NOMO-1 (cell line): Measurements from ENCODE around the gene PYGO2.
"Not testable (repeated sequence)": the region's sequence is repeated elsewhere in the genome, so short reads cannot be mapped to it uniquely, and the experiment has no call there.

Experiments
- DNase-seq, 2 experiments: peaks; one replicate each; lab custom pipeline; 2025; ENCODE audit not compliant: unreplicated experiment in 2 of 2; lab: John Stamatoyannopoulos, UW

The PYGO2 gene

GRCh38 chr1:155000726-155001424 lies 39.3 kb upstream of the PYGO2 start:
- DNase-seq = peak; percentile 82 to 87

DNA sequence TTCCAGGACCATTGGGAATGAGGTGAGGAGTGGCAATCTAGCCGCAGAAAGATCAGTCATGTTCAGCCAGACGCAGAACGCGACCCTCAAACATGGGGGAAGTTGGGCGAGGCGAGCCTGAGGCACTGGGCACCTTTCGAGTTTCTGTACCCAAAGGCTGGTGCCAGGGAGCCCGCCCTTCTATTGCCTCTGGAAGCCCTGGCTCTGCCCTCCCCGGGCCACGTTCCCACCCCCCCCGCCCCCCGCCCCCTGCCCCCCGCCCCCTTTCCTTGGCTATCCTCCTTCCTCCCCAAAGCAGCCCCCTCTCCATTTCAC lies 38.8 kb upstream of the PYGO2 start:
- DNase-seq = no peak

DNA sequence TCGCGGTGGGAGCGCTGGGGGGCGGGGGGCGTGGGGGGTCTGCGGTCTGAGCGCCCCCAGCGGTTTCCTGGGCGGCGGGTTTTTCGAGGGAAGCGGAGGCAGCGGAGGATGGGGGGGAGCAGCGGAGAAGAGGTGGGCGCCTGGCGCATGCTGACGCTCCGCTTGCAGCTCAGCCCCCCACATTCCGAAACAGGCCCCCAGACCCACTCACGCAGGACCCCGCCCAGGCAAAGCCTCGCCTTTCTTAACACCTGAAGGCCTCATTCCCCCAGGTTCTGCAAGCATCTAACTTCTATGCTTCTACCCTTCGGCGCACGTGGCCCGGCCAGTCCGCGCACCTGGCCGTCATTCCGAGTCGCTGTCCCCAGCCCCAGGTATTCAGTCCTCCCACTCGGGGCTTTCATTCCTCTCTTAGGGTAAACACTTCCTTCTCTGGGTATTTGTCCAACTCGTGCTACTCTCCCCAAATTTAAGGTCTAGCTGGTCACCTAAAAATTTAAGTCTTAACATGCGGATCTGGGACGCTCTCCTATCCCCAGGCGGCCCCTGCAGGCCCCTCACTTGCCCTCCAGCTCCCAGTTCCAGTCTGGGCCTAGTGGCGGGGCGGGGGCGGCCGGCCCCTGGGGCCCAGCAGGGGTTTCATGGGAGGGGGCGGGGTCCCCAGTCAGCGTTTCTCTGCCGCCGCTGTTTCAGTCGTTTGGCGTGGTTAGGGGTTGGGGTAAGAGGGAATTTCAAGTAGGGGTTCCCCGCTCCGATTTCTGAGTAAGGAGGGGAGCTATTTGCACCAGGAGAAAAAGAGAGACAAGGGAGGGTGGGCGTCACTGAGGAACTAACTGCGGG lies 38.2 kb upstream of the PYGO2 start:
- DNase-seq = peak in 1 of 2 experiments; percentile 26

- DNase-seq = peak; percentile 50 to 60
These were observed 37.4 kb upstream of the PYGO2 start for GRCh38 chr1:154998818-154999570.

- no peak for DNase-seq
These were observed 36.7 kb upstream of the PYGO2 start for GRCh38 chr1:154998201-154998780.

DNA sequence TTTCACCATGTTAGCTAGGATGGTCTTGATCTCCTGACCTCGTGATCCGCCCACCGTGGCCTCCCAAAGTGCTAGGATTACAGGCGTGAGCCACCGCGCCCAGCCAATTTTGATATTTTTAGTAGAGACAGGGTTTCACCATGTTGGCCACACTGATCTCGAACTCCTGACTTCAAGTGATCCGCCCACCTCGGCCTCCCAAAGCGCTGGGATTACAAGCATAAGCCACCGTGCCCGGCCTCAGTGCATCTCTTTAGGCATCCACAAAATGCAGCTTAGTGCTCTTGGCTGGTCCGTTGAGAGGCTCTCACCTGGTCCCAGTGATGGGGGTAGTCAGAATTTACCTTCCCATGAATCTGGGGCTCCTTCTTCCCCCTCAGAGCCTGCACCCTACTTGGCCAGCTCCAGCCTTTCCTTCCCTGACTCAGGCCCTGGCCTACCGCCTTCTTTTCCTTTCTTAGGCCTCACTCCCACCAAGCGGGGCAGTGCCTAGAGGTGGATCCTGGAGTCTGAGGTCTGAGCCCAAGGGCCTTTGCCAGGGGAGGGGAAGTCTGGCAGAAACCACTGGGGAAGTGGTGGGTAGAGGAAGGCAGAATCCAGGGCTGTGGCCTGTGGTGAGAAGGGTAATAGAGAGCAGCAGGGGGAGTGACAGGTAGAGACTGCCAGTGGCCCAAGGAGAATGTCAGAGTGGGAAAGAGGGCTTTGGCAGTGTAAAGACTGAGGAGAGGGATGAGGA lies 35.6 kb upstream of the PYGO2 start:
- DNase-seq = peak; percentile 37 to 41

GRCh38 chr1:154995301-154995983 lies 33.9 kb upstream of the PYGO2 start:
- DNase-seq = peak in 1 of 2 experiments; percentile 20

DNA sequence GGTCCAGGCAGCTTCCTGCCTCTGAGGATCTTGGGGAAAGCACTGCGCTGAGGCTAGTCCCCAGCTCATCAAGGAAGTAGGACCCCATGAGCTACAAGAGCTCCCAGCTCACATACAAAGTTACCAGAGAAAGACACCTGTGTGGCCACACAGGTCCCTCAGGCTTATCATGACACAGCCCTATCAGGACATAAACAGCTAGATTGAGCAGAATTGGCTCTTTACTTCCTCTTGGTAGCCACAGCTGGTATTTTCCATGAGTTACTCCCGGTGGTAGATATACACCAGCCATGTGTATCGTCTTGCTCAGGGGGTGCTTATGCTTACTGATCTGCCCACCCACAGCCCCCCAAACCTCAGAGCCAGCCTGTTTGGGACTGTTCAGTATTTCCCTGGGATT lies 33.0 kb upstream of the PYGO2 start:
- DNase-seq = no peak

DNA sequence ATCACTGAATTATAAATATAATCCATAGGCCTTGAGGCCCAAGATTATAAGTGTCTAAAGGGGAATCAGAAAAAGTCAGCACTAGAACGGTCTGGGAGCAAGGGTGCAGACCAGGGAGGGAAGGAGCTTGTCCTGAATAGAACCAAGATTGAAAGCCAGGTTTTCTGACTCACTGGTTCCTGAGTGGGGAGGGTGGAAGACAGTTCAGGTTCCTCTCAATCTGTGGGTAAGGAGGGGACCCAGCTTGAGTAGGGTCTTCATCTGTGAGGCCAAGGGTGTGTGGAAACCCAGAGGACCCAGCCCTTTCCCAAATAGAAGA lies 32.6 kb upstream of the PYGO2 start:
- no peak for DNase-seq

GRCh38 chr1:154993572-154994268 lies 32.1 kb upstream of the PYGO2 start, which contains the start of gene LENEP:
Gene LENEP (plus strand): TSS chr1:154993586. CDS start chr1:154993608, 22 bp downstream.
- no peak for DNase-seq

GRCh38 chr1:154992721-154993571 lies 31.4 kb upstream of the PYGO2 start:
- DNase-seq = no peak

DNA sequence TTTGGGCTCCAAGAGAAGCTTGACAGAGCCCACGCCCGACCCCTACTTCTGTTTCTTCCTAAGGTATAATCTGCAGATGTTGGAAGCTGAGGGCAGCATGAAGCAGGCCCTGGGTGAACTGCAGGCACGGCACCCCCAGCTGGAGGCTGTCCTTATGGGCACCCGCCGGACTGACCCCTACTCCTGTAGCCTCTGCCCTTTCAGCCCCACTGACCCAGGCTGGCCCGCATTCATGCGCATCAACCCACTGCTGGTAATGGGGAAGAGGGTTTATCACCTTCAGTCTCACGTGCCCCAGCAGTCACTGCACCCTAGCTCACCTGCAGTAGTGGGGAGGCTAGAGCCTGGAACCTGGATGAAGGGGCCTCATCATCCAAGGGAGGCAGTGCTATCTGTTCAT lies 28.7 kb upstream of the PYGO2 start:
- DNase-seq = no peak

- no peak for DNase-seq
These were observed 27.7 kb upstream of the PYGO2 start for GRCh38 chr1:154989195-154989860.

- DNase-seq = no peak
These were observed 26.7 kb upstream of the PYGO2 start for GRCh38 chr1:154988058-154988954.

DNA sequence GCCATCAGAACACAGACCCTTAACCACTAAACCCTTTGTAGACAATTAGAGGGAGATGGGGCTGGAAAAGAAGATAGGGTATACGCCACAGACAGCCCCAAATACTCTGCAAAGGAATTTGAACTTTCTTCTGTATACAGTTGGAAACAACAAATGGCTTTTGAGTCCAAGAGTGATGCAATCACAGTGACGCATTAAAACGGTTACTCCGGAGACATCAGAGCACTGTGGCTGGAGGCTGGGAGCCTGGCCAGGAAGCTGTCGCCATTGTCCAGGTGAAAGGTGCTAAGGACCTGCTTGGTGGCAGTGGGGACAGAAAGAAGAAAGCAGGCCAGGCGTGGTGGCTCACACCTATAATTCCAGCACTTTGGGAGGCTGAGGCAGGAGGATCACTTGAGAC lies 25.7 kb upstream of the PYGO2 start:
- DNase-seq = no peak

DNA sequence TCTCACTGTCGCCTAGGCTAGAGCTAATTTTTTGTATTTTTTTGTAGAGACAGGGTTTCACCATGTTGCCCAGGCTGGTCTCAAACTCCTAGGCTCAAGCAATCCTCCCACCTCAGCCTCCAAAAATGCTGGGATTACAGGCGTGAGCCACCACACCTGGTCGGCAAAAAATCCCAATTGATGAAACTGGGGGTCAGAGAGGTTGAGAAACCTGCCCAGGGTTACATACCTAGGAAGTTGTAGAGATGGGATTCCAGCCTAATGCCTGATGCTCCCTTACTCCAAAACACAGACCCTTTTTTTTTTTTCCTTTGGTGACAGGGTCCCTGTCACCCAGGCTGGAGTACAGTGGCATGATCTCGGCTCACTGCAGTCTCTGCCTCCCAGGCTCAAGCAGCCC lies 25.2 kb upstream of the PYGO2 start:
- DNase-seq = not testable (repeated sequence)
